GM12892 (cell line): ENCODE results near the gene TYW1.
"Not testable (repeated sequence)": the region's sequence is repeated elsewhere in the genome, so short reads cannot be mapped to it uniquely, and the experiment has no call there.

ENCODE experiments used
- DNase-seq: peaks from one replicate; pipeline ENCODE4 v3.0.0; 2011; ENCODE audit not compliant: insufficient read length
- FAIRE-seq: peaks from 2 replicates; lab custom pipeline; 2011; peaks lifted over from hg19 to GRCh38; lab: Jason Lieb, UNC
- POLR2A ChIP-seq: IDR thresholded peaks from 2 replicates; pipeline ENCODE4 v1.6.1; 2011; ENCODE audit warnings: low read depth, low read length, control low read depth
- POLR2AphosphoS5 ChIP-seq: IDR thresholded peaks from 2 replicates; pipeline ENCODE4 v1.6.1; 2011; ENCODE audit warnings: low read depth, low read length, control low read depth
- TAF1 ChIP-seq: IDR thresholded peaks from 2 replicates; pipeline ENCODE4 v1.6.1; 2011; ENCODE audit warnings: low read depth, mild to moderate bottlenecking, control low read depth, low read length, borderline replicate concordance

TYW1 gene

GRCh38 chr7:67251986-67252558 is 255.4 kb downstream of the TYW1 start:
- FAIRE-seq (no peak), DNase-seq (no peak)
- no peak for TF ChIP-seq TAF1
- TF ChIP-seq POLR2AphosphoS5: no peak
- TF ChIP-seq POLR2A: no peak

- DNase-seq: not testable (repeated sequence)
Observed at GRCh38 chr7:67255076-67255475, 258.4 kb downstream of the TYW1 start.

GRCh38 chr7:67257779-67258178 is 261.1 kb downstream of the TYW1 start:
- not testable (repeated sequence) for FAIRE-seq, DNase-seq

More at GRCh38 chr7:67255076-67255475, 258.4 kb downstream of the TYW1 start:
- not testable (repeated sequence) for FAIRE-seq

GRCh38 chr7:67259363-67259762 is 262.7 kb downstream of the TYW1 start:
- not testable (repeated sequence) for DNase-seq, FAIRE-seq

- DNase-seq: not testable (repeated sequence)
Observed at GRCh38 chr7:67260166-67260586, 263.5 kb downstream of the TYW1 start.

GRCh38 chr7:67264000-67264399 is 267.4 kb downstream of the TYW1 start:
- not testable (repeated sequence) for DNase-seq

More at GRCh38 chr7:67260166-67260586, 263.5 kb downstream of the TYW1 start:
- not testable (repeated sequence) for FAIRE-seq

GRCh38 chr7:67266070-67266469 is 269.4 kb downstream of the TYW1 start:
- not testable (repeated sequence) for DNase-seq, FAIRE-seq

More at GRCh38 chr7:67264000-67264399, 267.4 kb downstream of the TYW1 start:
- FAIRE-seq: not testable (repeated sequence)

- DNase-seq (no peak), FAIRE-seq (no peak)
- TF ChIP-seq TAF1: no peak
- no peak for TF ChIP-seq POLR2A
- no peak for TF ChIP-seq POLR2AphosphoS5
Observed at GRCh38 chr7:67267914-67268313, 271.3 kb downstream of the TYW1 start.

- FAIRE-seq, DNase-seq: not testable (repeated sequence)
Observed at GRCh38 chr7:67269916-67270315, 273.3 kb downstream of the TYW1 start.
